DND-41 (cell line): ENCODE results near the gene ZNF205.

Experiments used
- ATAC-seq: fragments of 200-7000 bp; cut with Tn5 transposase; 3 replicates; pipeline ENCODE4 v1.9.1; 2021; ENCODE audit warnings: low read depth; ENCODE audit not compliant: insufficient read depth
- DNase-seq: peaks from one replicate; pipeline ENCODE4 v3.0.0-alpha.2; 2020
- H2AFZ ChIP-seq: 2 replicates; pipeline ENCODE4 v1.6.0; 2012; ENCODE audit warnings: low read depth, low read length
- H3K27ac ChIP-seq: 2 replicates; pipeline ENCODE4 v1.5.1; 2012; ENCODE audit warnings: low read length, inconsistent platforms
- H3K27me3 ChIP-seq: fragments of 200-600 bp; sonication (generic); 2 replicates; pipeline ENCODE4 v1.6.0; 2012; ENCODE audit warnings: low read length, mild to moderate bottlenecking, inconsistent platforms; ENCODE audit not compliant: insufficient read depth, poor library complexity
- H3K36me3 ChIP-seq: 2 replicates; pipeline ENCODE4 v1.5.1; 2012; ENCODE audit warnings: low read length, inconsistent platforms; ENCODE audit not compliant: insufficient read depth
- H3K4me1 ChIP-seq: 2 replicates; pipeline ENCODE4 v1.5.1; 2012; ENCODE audit warnings: mild to moderate bottlenecking, low read length; ENCODE audit not compliant: insufficient read depth
- H3K4me2 ChIP-seq: 2 replicates; pipeline ENCODE4 v1.6.0; 2012; ENCODE audit warnings: mild to moderate bottlenecking, moderate library complexity, low read length, inconsistent platforms; ENCODE audit not compliant: insufficient read depth
- H3K4me3 ChIP-seq, 2 experiments: fragments of 200-600 bp in 1 of 2; shearing (Covaris generic) in 1 of 2; 2 replicates each; pipeline ENCODE4 v1.5.1; 2012 to 2016; ENCODE audit warnings: inconsistent platforms in 2 of 2, low read length in 2 of 2, mild to moderate bottlenecking in 2 of 2, low read depth in 1 of 2, moderate library complexity in 1 of 2
- H3K79me2 ChIP-seq: 2 replicates; pipeline ENCODE4 v1.6.0; 2012; ENCODE audit warnings: low read length, inconsistent platforms; ENCODE audit not compliant: insufficient read depth
- H3K9ac ChIP-seq: 2 replicates; pipeline ENCODE4 v1.6.0; 2012; ENCODE audit warnings: low read depth, mild to moderate bottlenecking, inconsistent platforms, low read length, moderate library complexity
- H3K9me3 ChIP-seq: 2 replicates; pipeline ENCODE4 v1.5.1; 2012; ENCODE audit warnings: low read length, moderate library complexity, mild to moderate bottlenecking, inconsistent platforms; ENCODE audit not compliant: insufficient read depth, severe bottlenecking
- H4K20me1 ChIP-seq: 2 replicates; pipeline ENCODE4 v1.6.0; 2012; ENCODE audit warnings: low read length; ENCODE audit not compliant: insufficient read depth
- EZH2 ChIP-seq: IDR thresholded peaks from 3 replicates; pipeline ENCODE4 v1.6.1; 2012; ENCODE audit warnings: borderline replicate concordance, low read depth, mild to moderate bottlenecking, moderate library complexity, low read length, inconsistent platforms; ENCODE audit not compliant: severe bottlenecking
- TF ChIP-seq, protein P1 (sequence below): IDR thresholded peaks from 2 replicates; pipeline ENCODE4 v1.5.1; 2012; ENCODE audit warnings: borderline replicate concordance, low read length, moderate library complexity, mild to moderate bottlenecking; ENCODE audit not compliant: poor library complexity, severe bottlenecking; ENCODE audit errors: extremely low read depth

The ZNF205 gene

DNA sequence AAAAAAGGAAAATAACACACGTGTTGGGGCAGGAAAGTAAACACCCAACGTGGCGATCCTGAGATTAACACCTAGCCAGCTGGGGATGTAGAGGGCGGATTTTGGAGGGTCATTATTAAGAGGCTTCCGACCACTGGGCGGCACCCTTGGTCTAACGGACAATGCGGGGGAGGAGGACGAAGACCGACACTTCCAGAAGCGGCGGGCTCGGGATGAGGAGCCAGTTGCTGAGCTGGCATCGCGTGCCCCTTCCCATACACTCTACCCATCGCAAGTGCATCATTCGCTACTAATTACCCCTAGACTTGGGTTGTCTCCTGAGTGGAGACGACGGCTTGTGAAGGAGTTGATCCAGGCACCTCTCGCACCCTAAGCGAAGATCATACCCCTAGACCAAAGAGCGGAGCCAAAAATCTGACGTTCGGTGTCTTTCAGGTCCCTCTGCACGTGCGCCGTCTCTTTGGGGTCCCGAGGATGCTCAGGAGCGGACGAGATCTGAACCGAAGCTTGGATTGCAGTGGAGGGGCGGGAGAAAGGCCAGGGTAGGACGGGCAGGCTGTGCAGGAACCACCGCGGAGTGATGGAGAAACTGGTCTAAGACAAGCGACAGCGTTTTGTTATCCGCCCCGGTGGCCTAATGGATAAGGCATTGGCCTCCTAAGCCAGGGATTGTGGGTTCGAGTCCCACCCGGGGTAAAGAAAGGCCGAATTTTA lies 40.0 kb downstream of the ZNF205 start:
- TF ChIP-seq, protein P1, sequence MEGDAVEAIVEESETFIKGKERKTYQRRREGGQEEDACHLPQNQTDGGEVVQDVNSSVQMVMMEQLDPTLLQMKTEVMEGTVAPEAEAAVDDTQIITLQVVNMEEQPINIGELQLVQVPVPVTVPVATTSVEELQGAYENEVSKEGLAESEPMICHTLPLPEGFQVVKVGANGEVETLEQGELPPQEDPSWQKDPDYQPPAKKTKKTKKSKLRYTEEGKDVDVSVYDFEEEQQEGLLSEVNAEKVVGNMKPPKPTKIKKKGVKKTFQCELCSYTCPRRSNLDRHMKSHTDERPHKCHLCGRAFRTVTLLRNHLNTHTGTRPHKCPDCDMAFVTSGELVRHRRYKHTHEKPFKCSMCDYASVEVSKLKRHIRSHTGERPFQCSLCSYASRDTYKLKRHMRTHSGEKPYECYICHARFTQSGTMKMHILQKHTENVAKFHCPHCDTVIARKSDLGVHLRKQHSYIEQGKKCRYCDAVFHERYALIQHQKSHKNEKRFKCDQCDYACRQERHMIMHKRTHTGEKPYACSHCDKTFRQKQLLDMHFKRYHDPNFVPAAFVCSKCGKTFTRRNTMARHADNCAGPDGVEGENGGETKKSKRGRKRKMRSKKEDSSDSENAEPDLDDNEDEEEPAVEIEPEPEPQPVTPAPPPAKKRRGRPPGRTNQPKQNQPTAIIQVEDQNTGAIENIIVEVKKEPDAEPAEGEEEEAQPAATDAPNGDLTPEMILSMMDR, result peak; percentile 33
- peak; percentile 45 for TF ChIP-seq EZH2
- peak overlapping the region; percentile 63 for H2AFZ ChIP-seq
- peaks cover 32% of the 10 kb centered on the region for H3K4me1 ChIP-seq
- H3K27me3 ChIP-seq, result peaks cover 5% of the 10 kb centered on the region
- H3K27ac ChIP-seq, result no peak overlapping the region
- ATAC-seq (peak; percentile 4), DNase-seq (peak; percentile 89)
- no peaks in the 10 kb centered on the region for H4K20me1 ChIP-seq
- H3K36me3 ChIP-seq, result no peaks in the 10 kb centered on the region
- peak overlapping the region; percentile 25; the same call in 1 of the 2 replicates for H3K9ac ChIP-seq
- H3K4me2 ChIP-seq, result peak overlapping the region; percentile 80
- H3K4me3 ChIP-seq, result peak overlapping the region in 1 of 2 experiments; percentile 54; a peak in 3 of 4 replicates
- H3K9me3 ChIP-seq, result no peaks in the 10 kb centered on the region
- no peaks in the 10 kb centered on the region for H3K79me2 ChIP-seq

DNA sequence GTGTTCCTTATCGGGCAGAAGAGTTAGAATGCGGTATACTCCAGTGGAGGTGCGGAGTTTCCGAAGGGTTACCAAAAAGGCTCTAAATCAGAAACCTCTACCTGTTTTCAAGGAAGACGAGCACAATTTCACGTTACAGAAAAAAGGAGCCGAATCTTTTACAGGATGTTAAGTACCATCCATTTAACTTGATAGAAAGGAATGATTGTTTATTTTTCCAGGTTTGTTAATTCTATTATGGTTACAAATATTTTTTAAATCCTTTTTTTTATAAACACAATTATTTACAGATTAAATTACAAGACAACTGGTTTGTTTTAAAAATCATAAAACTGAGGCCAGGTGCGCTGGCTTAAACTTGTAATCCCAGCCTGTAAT lies 40.6 kb downstream of the ZNF205 start:
- H3K36me3 ChIP-seq, result no peaks in the 10 kb centered on the region
- H3K9ac ChIP-seq, result no peak overlapping the region; the same call in 1 of the 2 replicates
- H3K9me3 ChIP-seq, result no peaks in the 10 kb centered on the region
- 0 out of 4 replicates have a peak overlapping the region, but pooled peaks of 1 of the 2 experiments have one; percentile 54 for H3K4me3 ChIP-seq
- H3K27me3 ChIP-seq, result peaks cover 5% of the 10 kb centered on the region
- peak overlapping the region; percentile 80 for H3K4me2 ChIP-seq
- H3K79me2 ChIP-seq, result no peaks in the 10 kb centered on the region
- 0 out of 2 replicates have a peak overlapping the region, but pooled peaks have one; percentile 63 for H2AFZ ChIP-seq
- ATAC-seq, result peak; percentile 41; the same call in 2 of the 3 replicates
- no peak for DNase-seq
- TF ChIP-seq, protein P1, result no peak
- TF ChIP-seq EZH2, result no peak
- no peaks in the 10 kb centered on the region for H4K20me1 ChIP-seq
- peaks cover 32% of the 10 kb centered on the region for H3K4me1 ChIP-seq
- H3K27ac ChIP-seq, result no peak overlapping the region

GRCh38 chr16:3155181-3155580 lies 42.8 kb downstream of the ZNF205 start:
- H3K27ac ChIP-seq, result no peak overlapping the region
- H2AFZ ChIP-seq, result no peak overlapping the region
- no peaks in the 10 kb centered on the region; the same call in 1 of the 2 replicates for H4K20me1 ChIP-seq
- no peak overlapping the region for H3K9ac ChIP-seq
- peaks cover 44% of the 10 kb centered on the region for H3K4me1 ChIP-seq
- no peaks in the 10 kb centered on the region for H3K79me2 ChIP-seq
- no peak for DNase-seq
- no peak for ATAC-seq
- no peak for TF ChIP-seq EZH2
- TF ChIP-seq, protein P1, result no peak
- H3K27me3 ChIP-seq, result peaks cover 5% of the 10 kb centered on the region
- H3K9me3 ChIP-seq, result no peaks in the 10 kb centered on the region
- H3K4me3 ChIP-seq, result no peak overlapping the region
- H3K4me2 ChIP-seq, result no peak overlapping the region
- no peaks in the 10 kb centered on the region for H3K36me3 ChIP-seq
